GM21529 (cell line): ENCODE data around the gene ARHGAP11A.
"Not testable (repeated sequence)": the region's sequence is repeated elsewhere in the genome, so short reads cannot be mapped to it uniquely, and the experiment has no call there.

Experiments
- ATAC-seq: cut with Tn5 transposase; IDR thresholded peaks from one replicate; pipeline ENCODE4 v1.9.1; 2021; ENCODE audit not compliant: unreplicated experiment

Gene ARHGAP11A

DNA sequence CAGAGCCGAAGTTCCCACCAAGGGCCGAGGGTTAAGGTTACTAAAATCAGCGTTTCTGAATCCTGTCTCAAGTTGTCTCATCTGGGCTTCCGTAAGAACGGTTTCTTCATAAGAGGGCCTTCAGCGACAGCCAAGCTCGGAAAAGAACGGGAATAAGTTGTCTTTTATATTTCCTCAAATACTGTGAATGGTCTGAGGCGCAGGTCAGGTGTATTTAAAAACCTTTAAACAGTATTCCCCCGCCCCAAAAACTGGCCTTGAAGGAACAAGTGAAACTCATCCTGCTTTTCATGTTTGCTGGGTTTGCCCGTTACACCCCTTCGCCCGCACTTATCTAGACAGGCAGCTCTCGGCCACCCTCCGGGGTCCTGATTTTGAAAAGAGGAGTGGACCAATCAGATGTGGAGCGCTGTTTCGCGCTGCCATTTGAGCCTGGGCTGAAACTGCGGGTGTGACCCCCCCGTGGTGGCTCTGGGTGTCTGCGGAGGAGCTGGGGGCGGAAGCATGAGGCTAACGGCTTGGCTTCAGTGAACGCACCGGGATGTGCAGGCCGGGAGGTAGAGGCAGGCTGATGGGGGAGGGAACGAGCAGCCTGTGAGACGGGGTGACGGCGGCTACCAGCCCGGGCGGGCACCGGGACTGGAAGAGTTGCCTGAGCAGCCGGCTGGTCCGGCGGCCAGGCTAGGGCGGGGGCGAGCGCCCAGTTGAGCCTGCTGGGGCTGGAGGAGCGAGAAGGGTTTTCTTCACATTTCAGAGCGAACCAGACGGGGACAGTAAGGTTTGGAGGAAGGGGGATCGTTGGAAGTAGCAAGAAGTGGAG, at the start of gene ARHGAP11A:
Gene ARHGAP11A (plus strand): TSS at position 454 of the 820 bp plus-strand sequence. CDS start 708 bp downstream, outside the sequence.
- peak; percentile 77 for ATAC-seq

DNA sequence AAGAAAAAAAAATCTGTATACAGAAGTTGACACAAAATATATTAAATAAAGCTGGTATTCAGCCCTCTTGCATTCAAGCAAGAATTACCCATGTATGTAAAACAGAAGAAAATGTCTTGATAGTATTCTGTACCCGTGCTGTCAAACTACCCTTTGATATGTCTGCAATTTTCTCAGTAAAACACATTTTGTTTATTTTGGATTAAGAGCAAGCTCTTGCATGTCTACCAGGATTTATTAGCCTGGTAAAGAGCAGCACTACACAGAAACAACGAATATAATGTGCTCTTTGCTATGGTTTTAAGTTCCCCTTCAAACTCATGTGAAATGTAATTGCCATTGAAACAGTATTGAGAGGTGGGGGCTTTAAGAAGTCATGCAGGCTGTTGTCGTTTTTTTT, 46.3 kb upstream of the ARHGAP11A start:
- not testable (repeated sequence) for ATAC-seq

GRCh38 chr15:32578482-32578881, 36.8 kb upstream of the ARHGAP11A start:
- not testable (repeated sequence) for ATAC-seq

- ATAC-seq, result not testable (repeated sequence)
Observed at GRCh38 chr15:32585844-32586243, 29.5 kb upstream of the ARHGAP11A start.

DNA sequence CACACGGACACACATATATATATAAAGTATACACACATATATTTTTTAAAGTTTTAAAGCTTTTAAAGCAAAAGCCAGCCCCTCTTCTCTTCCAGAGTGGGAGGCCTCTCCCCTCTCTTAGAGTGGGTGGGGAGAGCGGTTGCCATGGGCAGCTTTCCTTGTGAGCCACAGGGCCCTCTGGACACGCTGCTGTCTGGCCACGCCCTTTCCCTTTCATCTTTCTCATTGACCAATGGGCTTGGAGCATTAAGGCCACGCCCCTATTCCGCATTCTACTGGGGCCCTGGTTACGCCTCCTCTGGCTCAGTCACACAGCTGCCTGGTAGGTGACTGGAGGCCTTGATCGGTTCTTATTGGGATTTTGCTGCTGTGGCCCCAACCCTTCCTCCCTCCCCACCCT, 22.2 kb upstream of the ARHGAP11A start, which contains the start of gene GOLGA8N:
Gene GOLGA8N (plus strand): TSS at position 306 of the 400 bp plus-strand sequence.
- not testable (repeated sequence) for ATAC-seq

DNA sequence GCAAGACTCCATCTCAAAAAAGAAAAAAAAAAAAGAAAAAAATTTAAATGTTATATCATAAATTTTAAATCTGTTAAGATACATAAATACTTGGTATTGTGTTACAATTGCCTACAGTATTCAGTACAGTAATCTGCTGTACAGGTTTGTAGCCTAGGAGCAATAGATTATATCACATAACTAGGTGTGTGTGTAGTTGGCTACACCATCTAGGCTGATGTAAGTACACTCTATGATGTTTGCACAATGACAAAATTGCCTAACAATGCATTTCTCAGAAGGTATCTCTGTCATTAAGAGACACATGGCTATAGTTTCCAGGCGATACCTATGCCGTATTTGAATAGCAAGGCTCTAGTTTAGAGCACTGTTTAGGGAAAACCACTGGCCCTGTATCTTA, 5.8 kb upstream of the ARHGAP11A start:
- not testable (repeated sequence) for ATAC-seq

DNA sequence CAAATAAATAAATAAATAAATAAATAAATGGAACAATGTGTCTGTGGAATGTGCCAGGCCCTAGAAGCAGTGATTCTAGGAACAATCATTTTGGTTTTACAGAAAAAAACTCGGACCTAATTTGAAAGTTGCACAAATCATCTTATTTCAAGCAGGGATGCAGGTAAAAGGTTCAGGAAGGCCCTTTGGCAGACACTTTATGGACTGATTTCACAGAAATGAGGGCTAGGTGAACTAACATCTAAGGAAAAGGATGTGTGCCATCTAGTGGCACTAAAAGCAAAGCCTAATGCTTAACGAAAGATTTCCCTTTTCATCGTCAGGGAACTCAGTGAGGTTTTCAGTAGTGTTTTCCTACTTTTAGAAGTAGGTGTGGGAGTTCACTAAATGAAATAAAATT, 4.6 kb upstream of the ARHGAP11A start:
- ATAC-seq, result not testable (repeated sequence)

DNA sequence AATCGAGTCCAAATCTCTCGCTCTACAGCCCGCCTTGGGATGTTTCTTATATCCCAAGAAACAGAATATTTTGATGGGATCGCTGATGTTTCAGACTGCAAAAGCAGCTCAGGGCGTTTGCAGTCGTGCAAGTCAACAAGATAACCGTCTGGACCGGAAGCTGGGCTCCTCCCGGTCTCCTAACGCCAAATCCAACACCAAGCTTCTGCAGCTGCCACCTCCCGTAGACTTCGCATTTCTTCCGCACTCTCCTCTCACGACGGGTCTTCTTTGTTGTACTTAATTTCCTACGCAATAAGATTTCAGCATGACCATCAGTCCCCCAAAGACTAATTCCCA, 623 bp upstream of the ARHGAP11A start:
- peak; percentile 26 for ATAC-seq

DNA sequence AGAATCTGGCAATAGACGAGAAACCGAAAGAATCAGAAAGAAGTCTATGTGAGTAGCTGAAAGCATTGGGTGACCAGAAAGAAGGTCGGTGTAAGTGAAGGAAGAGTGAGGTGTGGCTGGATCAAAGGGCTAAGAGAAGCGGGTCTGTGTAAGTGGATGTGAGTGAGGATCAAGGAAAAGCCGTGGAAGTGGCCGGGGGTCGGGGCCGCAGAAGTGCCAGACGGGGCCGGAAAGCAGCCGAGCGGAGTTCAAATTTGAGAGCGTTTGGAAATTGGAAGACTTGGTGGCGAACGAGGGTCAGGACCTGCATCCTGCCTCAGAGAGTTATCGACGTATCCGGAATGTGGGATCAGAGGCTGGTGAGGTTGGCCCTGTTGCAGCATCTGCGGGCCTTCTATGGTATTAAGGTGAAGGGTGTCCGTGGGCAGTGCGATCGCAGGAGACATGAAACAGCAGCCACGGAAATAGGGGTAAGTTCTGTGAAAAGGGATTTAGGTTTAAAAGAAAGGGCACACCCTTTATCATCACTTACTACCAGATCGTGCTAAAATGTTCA, 645 bp downstream of the ARHGAP11A start:
- peak; percentile 11 for ATAC-seq

- no peak for ATAC-seq
Observed at GRCh38 chr15:32636410-32636809, 21.1 kb downstream of the ARHGAP11A start.

GRCh38 chr15:32636908-32637567, 21.7 kb downstream of the ARHGAP11A start:
- peak; percentile 57 for ATAC-seq

DNA sequence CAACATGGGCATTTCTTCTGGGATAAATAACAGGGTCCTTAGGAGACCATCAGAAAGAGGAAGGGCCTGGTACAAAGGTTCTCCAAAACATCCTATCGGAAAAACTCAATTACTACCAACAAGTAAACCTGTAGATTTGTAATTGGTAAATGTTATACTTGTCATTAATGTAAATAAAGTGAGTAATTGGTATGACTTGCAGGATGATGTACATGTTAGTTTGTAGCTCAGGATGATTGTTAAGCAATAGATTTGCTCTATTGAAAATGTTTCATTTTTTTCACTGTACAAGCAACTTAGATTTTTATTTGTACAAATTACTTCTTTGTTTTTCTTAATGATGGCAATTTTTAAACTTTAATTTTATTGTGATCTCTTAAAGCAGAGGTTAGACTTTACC, 22.4 kb downstream of the ARHGAP11A start:
- ATAC-seq, result no peak

DNA sequence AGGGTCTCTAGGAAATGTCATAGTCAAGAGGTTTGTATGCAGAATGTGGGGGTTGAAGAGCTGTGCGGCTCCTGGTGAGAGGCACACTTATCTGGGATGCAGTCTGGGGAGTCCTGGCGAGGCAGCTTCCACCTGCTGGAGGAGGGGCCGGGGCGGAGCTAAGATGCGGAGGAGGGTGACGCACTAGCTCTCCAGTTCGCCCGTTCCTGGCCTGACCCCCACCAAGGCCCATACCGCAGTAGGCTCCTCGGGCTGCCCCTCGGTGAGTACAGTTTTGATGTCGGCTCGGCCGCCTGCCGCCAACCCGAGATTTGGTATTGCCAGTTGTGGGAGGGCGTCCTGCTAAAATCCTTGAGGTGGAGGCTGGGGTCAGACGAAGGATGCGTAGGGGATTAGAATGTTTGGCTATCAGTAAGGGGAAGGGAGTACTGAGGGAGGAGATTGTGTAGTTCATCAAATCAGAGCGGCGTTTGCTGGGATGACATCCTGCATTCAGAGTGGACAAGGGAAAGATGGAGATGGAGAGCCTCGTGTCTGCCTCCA, 26.3 kb downstream of the ARHGAP11A start, which contains the start of gene SCG5:
Gene SCG5 (plus strand): TSS at position 194 of the 543 bp plus-strand sequence. CDS start 1,883 bp downstream, outside the sequence.
- no peak for ATAC-seq

- ATAC-seq, result no peak
Observed at GRCh38 chr15:32642667-32643435, 27.5 kb downstream of the ARHGAP11A start.

DNA sequence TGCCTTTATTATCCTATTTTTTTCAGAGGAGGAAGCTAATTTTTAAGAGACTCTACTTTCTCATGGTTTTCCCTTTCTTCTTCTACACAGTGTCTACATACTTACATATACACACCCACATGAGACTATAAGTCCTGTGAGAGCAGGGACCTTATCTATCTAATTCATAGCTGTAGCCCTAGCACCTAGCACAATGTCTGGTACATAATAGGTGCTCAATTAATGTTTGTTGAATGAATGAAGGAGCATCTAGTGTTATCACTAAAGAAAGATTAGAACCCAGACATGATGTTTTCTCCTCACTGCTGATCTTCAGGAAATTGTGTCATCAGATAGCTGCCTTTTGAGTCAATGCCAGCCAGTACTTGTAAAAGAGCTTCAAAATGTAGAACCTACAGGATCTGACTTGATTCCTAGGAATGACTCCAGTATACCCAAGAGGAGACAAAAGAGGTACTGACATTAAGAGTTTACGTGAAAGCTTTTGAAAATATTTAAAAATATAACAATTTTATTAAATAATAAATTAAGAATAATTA, 28.7 kb downstream of the ARHGAP11A start:
- no peak for ATAC-seq

DNA sequence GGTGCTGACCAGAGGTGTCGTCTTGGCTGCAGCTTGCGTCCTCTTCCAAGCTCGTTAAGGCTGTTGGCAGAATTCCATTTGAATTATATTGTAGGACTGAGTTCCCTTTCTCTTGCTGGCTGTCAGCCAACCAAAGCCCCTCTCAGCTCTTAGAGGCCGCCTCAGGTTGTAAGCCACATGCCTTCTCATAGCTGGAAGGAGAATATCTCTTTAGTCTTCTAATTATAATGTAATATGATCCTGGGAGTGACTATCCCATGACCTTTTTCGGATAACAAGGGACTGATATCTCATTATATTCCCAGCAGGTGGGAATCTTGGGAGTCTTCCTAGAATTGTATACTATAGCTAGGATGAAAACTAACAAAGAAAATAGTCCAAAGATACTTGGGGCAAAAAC, 31.0 kb downstream of the ARHGAP11A start:
- no peak for ATAC-seq

DNA sequence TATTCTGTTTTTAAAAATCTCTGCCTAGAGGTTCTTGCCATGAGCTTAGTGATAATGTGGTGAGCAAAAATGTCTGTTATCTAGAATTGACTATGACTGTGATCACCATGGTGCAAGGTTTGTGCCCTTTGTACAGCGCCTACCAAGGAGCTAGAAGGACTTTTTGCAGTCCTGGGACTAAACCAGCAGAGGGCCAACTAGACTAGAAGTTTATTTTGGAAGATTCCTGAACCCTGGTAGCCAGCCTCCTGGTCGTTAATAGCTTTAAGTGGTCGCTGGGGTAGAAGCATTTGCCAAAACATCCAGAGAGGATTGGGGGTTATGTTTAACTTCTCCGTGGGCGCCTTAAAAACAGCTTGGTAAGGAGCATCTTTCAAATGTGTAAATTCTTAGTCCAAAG, 34.0 kb downstream of the ARHGAP11A start:
- ATAC-seq, result no peak

GRCh38 chr15:32651229-32651837, 36.0 kb downstream of the ARHGAP11A start:
- ATAC-seq, result peak; percentile 89

- no peak for ATAC-seq
Observed at GRCh38 chr15:32652178-32652577, 36.9 kb downstream of the ARHGAP11A start.

DNA sequence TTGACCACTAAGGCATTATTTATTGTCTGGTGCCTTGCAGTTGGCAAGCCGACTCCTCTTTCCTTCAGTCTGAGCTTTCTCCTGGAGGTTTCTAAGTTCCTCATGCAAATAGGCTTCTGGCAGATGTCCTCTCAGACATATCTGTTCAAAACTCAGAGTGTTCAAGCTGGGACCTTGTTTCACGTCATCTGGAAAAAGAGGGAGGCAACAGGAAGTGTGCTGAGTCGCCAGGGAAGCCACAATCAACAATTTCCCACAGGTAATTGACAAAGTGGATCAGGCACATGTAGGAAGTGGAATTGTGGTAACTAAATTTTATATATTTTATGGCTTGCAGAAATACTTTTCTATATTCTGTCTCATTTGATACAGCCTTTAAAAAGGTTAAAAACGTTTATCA, 40.8 kb downstream of the ARHGAP11A start:
- ATAC-seq, result no peak
